HepG2 (cell line): ENCODE results near the gene EFCAB8. TPM values are rescaled to one million over a fixed set of nuclear protein-coding genes. Genes with fewer than 3 reads are reported as not detected.
A peak's percentile ranks its signal among the peaks of the same experiment; 100 is the strongest.

Experiments used
- CBX5 ChIP-seq: sonication (generic); formaldehyde crosslinking; IDR thresholded peaks from 2 replicates; pipeline ENCODE4 v1.4.0; 2020; ENCODE audit warnings: missing genetic modification reagents, borderline replicate concordance
- EEA1 ChIP-seq: sonication (generic); formaldehyde crosslinking; IDR thresholded peaks from 2 replicates; pipeline ENCODE4 v1.5.1; 2020; ENCODE audit warnings: mild to moderate bottlenecking, missing genetic modification reagents, borderline replicate concordance
- ELK4 ChIP-seq: sonication (generic); formaldehyde crosslinking; IDR thresholded peaks from 2 replicates; pipeline ENCODE4 v1.9.0; 2021; ENCODE audit warnings: missing genetic modification reagents, borderline replicate concordance
- GMEB1 ChIP-seq: sonication (generic); formaldehyde crosslinking; IDR thresholded peaks from 2 replicates; pipeline ENCODE4 v1.5.1; 2020; ENCODE audit warnings: missing genetic modification reagents, mild to moderate bottlenecking, borderline replicate concordance
- HIC2 ChIP-seq: sonication (generic); formaldehyde crosslinking; IDR thresholded peaks from 2 replicates; pipeline ENCODE4 v1.9.0; 2022; ENCODE audit warnings: low read depth, missing genetic modification reagents
- IKZF5 ChIP-seq: IDR thresholded peaks from 2 replicates; pipeline ENCODE4 v1.6.1; 2018; ENCODE audit warnings: missing genetic modification reagents, mild to moderate bottlenecking, missing compliant biosample characterization
- KAT8 ChIP-seq: IDR thresholded peaks from 2 replicates; pipeline ENCODE4 v1.6.1; 2016; ENCODE audit warnings: missing genetic modification reagents, missing compliant biosample characterization
- PRDM10 ChIP-seq: sonication (generic); formaldehyde crosslinking; IDR thresholded peaks from 2 replicates; pipeline ENCODE4 v1.4.0; 2020; ENCODE audit warnings: low read depth, missing genetic modification reagents
- RAD51 ChIP-seq: fragments of 450-650 bp; IDR thresholded peaks from 2 replicates; pipeline ENCODE4 v1.6.1; 2016; ENCODE audit warnings: borderline replicate concordance
- SP5 ChIP-seq: IDR thresholded peaks from 2 replicates; pipeline ENCODE4 v1.6.1; 2016; ENCODE audit warnings: low read depth, borderline replicate concordance
- ZBTB26 ChIP-seq: IDR thresholded peaks from 2 replicates; pipeline ENCODE4 v1.6.1; 2016; ENCODE audit warnings: missing compliant biosample characterization, missing genetic modification reagents, borderline replicate concordance
- ZNF274 ChIP-seq: sonication (generic); formaldehyde crosslinking; IDR thresholded peaks from 2 replicates; pipeline ENCODE4 v1.5.1; 2020; ENCODE audit warnings: mild to moderate bottlenecking, missing genetic modification reagents
- ZNF337 ChIP-seq: sonication (generic); formaldehyde crosslinking; IDR thresholded peaks from 2 replicates; pipeline ENCODE4 v1.5.1; 2020; ENCODE audit warnings: missing genetic modification reagents, low read depth, mild to moderate bottlenecking, borderline replicate concordance
- ZNF343 ChIP-seq: sonication (generic); formaldehyde crosslinking; IDR thresholded peaks from 2 replicates; pipeline ENCODE4 v1.4.0; 2020; ENCODE audit warnings: mild to moderate bottlenecking, missing genetic modification reagents
- ZNF572 ChIP-seq: sonication (generic); formaldehyde crosslinking; IDR thresholded peaks from 2 replicates; pipeline ENCODE4 v1.5.1; 2020; ENCODE audit warnings: mild to moderate bottlenecking, missing genetic modification reagents
- ZNF780A ChIP-seq: sonication (generic); formaldehyde crosslinking; IDR thresholded peaks from 2 replicates; pipeline ENCODE4 v1.8.0; 2022; ENCODE audit warnings: mild to moderate bottlenecking, missing genetic modification reagents, moderate library complexity
- polyA plus RNA-seq, 8 experiments: library from polyadenylated mRNA; depleted of rRNA in 3 of 8; stranded (reverse) in 7 of 8; unstranded in 1 of 8; fragments of >200 nt; fragmentation: Illumina TruSeq in 4 of 8; extraction: Trizol in 4 of 8; gene quantifications; 2 replicates each; pipeline versions ENCODE4 v1.2.1 to v1.2.3, GENCODE V29; 2011 to 2016; ENCODE audit warnings: low read depth in 4 of 8, missing spikeins in 1 of 8, mixed read lengths in 1 of 8; ENCODE audit not compliant: insufficient read depth in 1 of 8
- total RNA-seq, 5 experiments: library from RNA; depleted of rRNA; stranded (reverse); fragments of >200 nt; fragmentation: Illumina TruSeq; extraction: Trizol; gene quantifications; 2 replicates each; pipeline ENCODE4 v1.2.3, GENCODE V29; 2016; ENCODE audit warnings: low read depth in 1 of 5

EFCAB8 gene
- total and polyA plus RNA-seq, 2 of the 13 experiments (the other 11 are each of a cell fraction or from before 2014, with no cell fraction given): 0.15 to 0.22 TPM

- 0 out of 2 replicates have a peak, but pooled peaks have one; percentile 63 for TF ChIP-seq ZBTB26
- peak; percentile 51; the same call in 1 of the 2 replicates for TF ChIP-seq ZNF572
- TF ChIP-seq ZNF274 (CRISPR knock-in tag): 0 out of 2 replicates have a peak, but pooled peaks have one; percentile 12
- 0 out of 2 replicates have a peak, but pooled peaks have one; percentile 57 for TF ChIP-seq PRDM10 (CRISPR knock-in tag)
- TF ChIP-seq ELK4 (CRISPR knock-in tag): no peak
- TF ChIP-seq SP5 (CRISPR knock-in tag): peak; percentile 91
- 0 out of 2 replicates have a peak, but pooled peaks have one; percentile 50 for TF ChIP-seq IKZF5 (CRISPR knock-in tag)
- TF ChIP-seq RAD51: peak; percentile 45
- no peak for TF ChIP-seq ZNF343 (CRISPR knock-in tag)
- no peak for TF ChIP-seq EEA1 (CRISPR knock-in tag)
- no peak for TF ChIP-seq ZNF337 (CRISPR knock-in tag)
- peak; percentile 35; the same call in 1 of the 2 replicates for TF ChIP-seq KAT8 (CRISPR knock-in tag)
- TF ChIP-seq HIC2 (CRISPR knock-in tag): no peak
- TF ChIP-seq CBX5 (CRISPR knock-in tag): peak; percentile 82
- 0 out of 2 replicates have a peak, but pooled peaks have one; percentile 49 for TF ChIP-seq ZNF780A (CRISPR knock-in tag)
- TF ChIP-seq GMEB1 (CRISPR knock-in tag): no peak
These were observed 117.3 kb downstream of the EFCAB8 start (continued) for GRCh38 chr20:32975698-32976674.
